Mesendoderm (in vitro differentiated cells): ENCODE measurements around the gene VSNL1.
A peak's percentile ranks its signal among the peaks of the same experiment; 100 is the strongest.

Experiments
- DNase-seq: peaks from one replicate; pipeline ENCODE4 v3.0.0; 2013
- H2AK5ac ChIP-seq: 2 replicates; pipeline ENCODE4 v1.6.1; 2013; ENCODE audit warnings: low read length, inconsistent platforms
- H2BK120ac ChIP-seq: 2 replicates; pipeline ENCODE4 v1.6.1; 2013; ENCODE audit warnings: low read depth, mild to moderate bottlenecking, low read length, moderate library complexity, mixed read lengths
- H2BK15ac ChIP-seq: replicated peaks from 2 replicates; pipeline ENCODE4 v1.6.1; 2013; ENCODE audit warnings: low read depth, mild to moderate bottlenecking, moderate library complexity
- H2BK5ac ChIP-seq: 2 replicates; pipeline ENCODE4 v1.6.1; 2013; ENCODE audit warnings: low read length, inconsistent platforms
- H3K18ac ChIP-seq: 2 replicates; pipeline ENCODE4 v1.6.1; 2013; ENCODE audit warnings: mild to moderate bottlenecking, low read length, mixed read lengths
- H3K23ac ChIP-seq: one replicate; pipeline ENCODE4 v1.6.1; 2013; ENCODE audit warnings: low read length
- H3K27ac ChIP-seq: 2 replicates; pipeline ENCODE4 v1.5.1; 2013; ENCODE audit warnings: low read depth, mild to moderate bottlenecking, inconsistent platforms, low read length, moderate library complexity
- H3K27me3 ChIP-seq: 2 replicates; pipeline ENCODE4 v1.6.1; 2013; ENCODE audit warnings: low read length, control low read depth, mild to moderate bottlenecking, inconsistent platforms; ENCODE audit not compliant: insufficient read depth, poor library complexity
- H3K36me3 ChIP-seq: 2 replicates; pipeline ENCODE4 v1.6.1; 2013; ENCODE audit warnings: low read length, inconsistent platforms; ENCODE audit not compliant: control insufficient read depth, insufficient read depth
- H3K4ac ChIP-seq: one replicate; pipeline ENCODE4 v1.6.1; 2013; ENCODE audit warnings: low read depth, mild to moderate bottlenecking, low read length, moderate library complexity
- H3K4me1 ChIP-seq: 2 replicates; pipeline ENCODE4 v1.6.1; 2013; ENCODE audit warnings: low read depth, low read length, inconsistent platforms; ENCODE audit not compliant: control insufficient read depth
- H3K4me2 ChIP-seq: 2 replicates; pipeline ENCODE4 v1.6.1; 2013; ENCODE audit warnings: low read length
- H3K4me3 ChIP-seq: 2 replicates; pipeline ENCODE4 v1.5.1; 2013; ENCODE audit warnings: mild to moderate bottlenecking, low read length
- H3K56ac ChIP-seq: one replicate; pipeline ENCODE4 v1.6.1; 2013; ENCODE audit warnings: low read length
- H3K79me1 ChIP-seq: 2 replicates; pipeline ENCODE4 v1.6.1; 2013; ENCODE audit warnings: low read length, inconsistent platforms
- H3K79me2 ChIP-seq: 2 replicates; pipeline ENCODE4 v1.6.1; 2013; ENCODE audit warnings: mild to moderate bottlenecking, low read length; ENCODE audit not compliant: control insufficient read depth, insufficient read depth
- H3K9ac ChIP-seq: 2 replicates; pipeline ENCODE4 v1.6.1; 2013; ENCODE audit warnings: low read length, inconsistent platforms
- H4K5ac ChIP-seq: one replicate; pipeline ENCODE4 v1.6.1; 2013; ENCODE audit warnings: low read length
- H4K8ac ChIP-seq: one replicate; pipeline ENCODE4 v1.6.1; 2013; ENCODE audit warnings: low read depth, mild to moderate bottlenecking, control low read depth, low read length, moderate library complexity
- WGBS: extraction: QIAGEN DNeasy Blood & Tissue Kit; methylation state at CpG from one replicate; pipeline ENCODE4 v1.1.7; 2013; ENCODE audit warnings: low lambda C conversion rate, missing lambda C conversion rate; ENCODE audit not compliant: insufficient coverage; ENCODE audit errors: extremely low coverage; 5-methylcytosine and 5-hydroxymethylcytosine counted together

Gene VSNL1

DNA sequence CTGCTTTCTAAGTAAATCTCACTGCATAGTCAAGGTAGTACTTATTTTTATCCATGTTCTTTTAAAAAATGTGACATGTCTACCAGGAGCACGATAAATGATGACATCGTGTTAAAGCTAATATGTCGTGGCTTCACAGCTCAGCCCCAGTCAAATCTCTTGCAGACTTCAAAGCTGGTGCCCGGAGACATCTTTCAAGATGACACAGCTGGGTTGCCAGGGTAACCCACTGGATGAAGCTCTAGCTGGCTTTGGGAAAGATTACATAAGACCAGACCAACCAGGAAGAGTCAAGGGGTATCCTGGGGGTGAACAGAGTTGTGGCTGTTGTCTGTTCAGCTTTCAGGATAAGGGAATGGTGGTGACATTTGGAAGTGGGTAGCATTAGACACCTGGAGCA is 67.8 kb downstream of the VSNL1 start:
- no peaks in the 10 kb centered on the region for H3K79me2 ChIP-seq
- no peak overlapping the region for H4K8ac ChIP-seq
- no peaks in the 10 kb centered on the region for H3K27me3 ChIP-seq
- no peak overlapping the region for H3K4me2 ChIP-seq
- no peak overlapping the region for H3K4me3 ChIP-seq
- H2BK5ac ChIP-seq = no peak overlapping the region
- H2AK5ac ChIP-seq = no peak overlapping the region
- no peaks in the 10 kb centered on the region for H3K4me1 ChIP-seq
- no peak overlapping the region for H4K5ac ChIP-seq
- no peak overlapping the region for H3K27ac ChIP-seq
- no peak overlapping the region for H3K56ac ChIP-seq
- no peak overlapping the region for H2BK120ac ChIP-seq
- H3K36me3 ChIP-seq = no peaks in the 10 kb centered on the region
- H2BK15ac ChIP-seq = no peak overlapping the region
- no peak overlapping the region for H3K18ac ChIP-seq
- no peak overlapping the region for H3K4ac ChIP-seq
- H3K9ac ChIP-seq = no peak overlapping the region
- no peaks in the 10 kb centered on the region for H3K79me1 ChIP-seq
- peak; percentile 51 for DNase-seq
- WGBS = no CpG with 5 or more reads among the region's 4 CpGs
- no peak overlapping the region for H3K23ac ChIP-seq

DNA sequence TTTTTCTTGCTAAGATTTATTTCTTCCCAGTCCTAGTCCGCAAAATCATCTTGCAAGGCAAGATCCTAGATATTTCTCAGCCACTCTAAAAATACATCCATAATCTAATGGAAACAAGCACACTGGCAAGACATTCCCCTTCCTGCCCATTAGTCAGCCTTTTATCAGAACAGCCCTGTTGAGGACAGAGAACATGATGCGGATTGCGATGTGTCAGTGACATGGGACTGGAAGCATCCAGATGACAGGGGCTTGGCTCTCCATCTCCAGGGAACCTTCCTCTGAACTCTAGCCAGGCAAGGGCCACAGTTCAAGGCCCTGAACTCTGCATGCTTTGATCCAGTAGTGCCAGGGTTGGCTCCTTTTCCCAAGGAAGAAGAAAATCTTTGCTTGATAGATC is 70.0 kb downstream of the VSNL1 start:
- DNase-seq = peak; percentile 44
- no peak overlapping the region for H3K18ac ChIP-seq

DNA sequence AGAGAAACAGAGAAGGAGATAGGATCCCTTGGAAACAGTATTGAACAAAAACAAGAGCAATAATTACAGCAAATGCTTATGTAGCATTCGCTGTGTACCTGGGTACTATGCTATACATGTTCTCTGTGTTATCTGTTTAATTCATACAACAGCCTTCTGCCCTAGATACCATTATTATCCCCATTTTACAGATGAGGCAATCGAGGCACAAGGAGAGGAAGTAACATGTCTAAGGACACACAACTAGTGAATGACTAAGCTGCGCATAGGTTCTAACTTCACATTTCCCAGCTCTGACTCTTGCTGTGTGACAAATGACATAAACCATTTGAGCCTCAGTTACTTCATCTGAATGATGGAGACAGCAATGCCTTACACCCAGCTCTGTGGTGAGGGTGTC is 70.5 kb downstream of the VSNL1 start:
- no peak overlapping the region for H2BK5ac ChIP-seq
- H2BK15ac ChIP-seq = no peak overlapping the region
- H3K4me2 ChIP-seq = no peak overlapping the region
- H4K8ac ChIP-seq = no peak overlapping the region
- peaks cover 3% of the 10 kb centered on the region for H3K4me1 ChIP-seq
- H3K23ac ChIP-seq = no peak overlapping the region
- H3K27me3 ChIP-seq = no peaks in the 10 kb centered on the region
- H3K79me1 ChIP-seq = no peaks in the 10 kb centered on the region
- H3K4me3 ChIP-seq = no peak overlapping the region
- H3K56ac ChIP-seq = no peak overlapping the region
- H3K18ac ChIP-seq = no peak overlapping the region
- H3K9ac ChIP-seq = no peak overlapping the region
- no peak overlapping the region for H3K4ac ChIP-seq
- no peaks in the 10 kb centered on the region for H3K79me2 ChIP-seq
- H2BK120ac ChIP-seq = no peak overlapping the region
- no peaks in the 10 kb centered on the region for H3K36me3 ChIP-seq
- H4K5ac ChIP-seq = no peak overlapping the region
- H3K27ac ChIP-seq = no peak overlapping the region
- no CpG with 5 or more reads among the region's 3 CpGs for WGBS
- DNase-seq = no peak
- H2AK5ac ChIP-seq = no peak overlapping the region

More for the DNA sequence above, 70.0 kb downstream of the VSNL1 start:
- Histone ChIP-seq H3K4me3 (no peak overlapping the region), H2BK120ac (no peak overlapping the region), H3K27ac (no peak overlapping the region), H3K27me3 (no peaks in the 10 kb centered on the region), H4K8ac (no peak overlapping the region), H3K9ac (no peak overlapping the region), H2BK5ac (no peak overlapping the region), H4K5ac (no peak overlapping the region), H3K4me2 (no peak overlapping the region), H3K36me3 (no peaks in the 10 kb centered on the region), H3K23ac (no peak overlapping the region), H2BK15ac (no peak overlapping the region), H3K56ac (no peak overlapping the region), H3K4me1 (peaks cover 3% of the 10 kb centered on the region), H3K79me2 (no peaks in the 10 kb centered on the region), H3K79me1 (no peaks in the 10 kb centered on the region), H2AK5ac (no peak overlapping the region), H3K4ac (no peak overlapping the region)
- no CpG with 5 or more reads among the region's 3 CpGs for WGBS

DNA sequence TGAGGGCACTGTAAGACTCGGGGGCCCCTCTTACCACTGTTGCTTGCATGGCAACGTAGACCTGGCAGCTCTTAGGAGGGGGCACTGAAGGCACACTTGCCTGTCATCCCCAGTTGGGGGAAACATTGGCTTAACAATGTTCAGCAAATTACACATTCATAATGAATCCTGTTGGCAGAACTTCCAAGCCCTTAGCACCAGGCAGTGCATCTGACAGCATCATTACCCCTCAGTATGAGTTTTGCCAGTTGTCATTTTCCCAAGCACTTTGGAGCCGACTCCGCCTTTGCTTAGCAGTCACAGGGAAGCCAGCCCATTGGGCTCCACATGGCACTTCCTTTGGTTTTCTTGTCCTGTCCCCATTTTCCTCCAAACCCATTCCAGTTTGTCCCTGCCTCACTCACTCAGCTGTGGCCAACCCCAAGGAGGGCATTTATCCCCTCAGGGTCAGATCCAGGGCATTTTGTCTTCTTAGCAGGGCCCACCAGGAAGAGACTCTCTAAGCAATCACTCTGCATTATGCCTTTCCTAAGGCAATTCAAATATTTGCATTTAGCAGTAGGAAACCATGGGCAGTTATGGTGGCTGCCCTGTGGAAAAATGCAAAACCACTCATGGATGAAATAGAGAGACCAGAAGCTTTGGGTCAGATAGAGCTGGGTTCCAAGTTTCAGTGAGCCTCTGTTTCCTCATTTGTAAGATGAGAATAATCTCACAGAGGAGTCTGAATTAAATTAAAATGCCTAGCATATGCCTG is 73.9 kb downstream of the VSNL1 start:
- H3K9ac ChIP-seq = no peak overlapping the region
- no peak overlapping the region for H3K4me2 ChIP-seq
- no peak overlapping the region for H3K18ac ChIP-seq
- DNase-seq = no peak
- no peak overlapping the region for H3K23ac ChIP-seq
- no peak overlapping the region for H3K27ac ChIP-seq
- no peaks in the 10 kb centered on the region for H3K79me1 ChIP-seq
- H2BK120ac ChIP-seq = no peak overlapping the region
- no peaks in the 10 kb centered on the region for H3K27me3 ChIP-seq
- no CpG with 5 or more reads among the region's 4 CpGs for WGBS
- no peaks in the 10 kb centered on the region for H3K36me3 ChIP-seq
- no peak overlapping the region for H3K4ac ChIP-seq
- no peak overlapping the region for H3K4me3 ChIP-seq
- H4K8ac ChIP-seq = no peak overlapping the region
- H3K79me2 ChIP-seq = no peaks in the 10 kb centered on the region
- H3K4me1 ChIP-seq = peaks cover 3% of the 10 kb centered on the region
- H2BK15ac ChIP-seq = no peak overlapping the region
- no peak overlapping the region for H2BK5ac ChIP-seq
- H3K56ac ChIP-seq = no peak overlapping the region
- no peak overlapping the region for H2AK5ac ChIP-seq
- H4K5ac ChIP-seq = no peak overlapping the region

DNA sequence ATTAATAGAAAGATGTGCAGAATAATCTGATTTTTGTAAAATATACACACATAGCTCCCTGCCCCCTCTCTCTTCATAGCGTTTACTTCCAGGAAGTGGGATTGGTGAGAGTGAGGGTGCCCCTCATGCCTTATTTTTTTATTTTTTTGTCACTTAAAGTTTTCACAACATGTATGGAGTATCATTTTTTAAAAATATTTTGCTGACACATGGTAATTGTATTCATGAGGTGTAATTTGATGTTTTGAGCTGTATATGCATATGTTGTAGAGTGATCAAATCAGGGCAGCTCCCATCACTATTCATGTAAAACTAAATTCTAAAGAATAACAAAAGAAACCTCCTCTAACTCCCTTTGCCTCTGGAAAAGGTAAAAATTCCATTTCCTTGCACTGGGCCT is 74.7 kb downstream of the VSNL1 start:
- Histone ChIP-seq H3K9ac (no peak overlapping the region), H2BK120ac (no peak overlapping the region), H3K79me2 (no peaks in the 10 kb centered on the region), H3K36me3 (no peaks in the 10 kb centered on the region), H4K5ac (no peak overlapping the region), H3K23ac (no peak overlapping the region), H3K4me1 (peaks cover 3% of the 10 kb centered on the region), H3K27me3 (no peaks in the 10 kb centered on the region), H3K4me3 (no peak overlapping the region), H2BK5ac (no peak overlapping the region), H3K56ac (no peak overlapping the region), H3K4me2 (no peak overlapping the region), H2BK15ac (no peak overlapping the region), H3K79me1 (no peaks in the 10 kb centered on the region), H3K18ac (no peak overlapping the region), H3K27ac (no peak overlapping the region), H4K8ac (no peak overlapping the region), H3K4ac (no peak overlapping the region), H2AK5ac (no peak overlapping the region)
- DNase-seq = no peak
- no CpG with 5 or more reads among the region's 1 CpG for WGBS
